ENCODE results near the gene STX3.
"Not testable (repeated sequence)": the region's sequence is repeated elsewhere in the genome, so short reads cannot be mapped to it uniquely, and the experiment has no call there.

STX3 gene

GRCh38 chr11:59783632-59784090 is 28.5 kb downstream of the STX3 start:
- no peak for DNase-seq (ENCODE audit: low read depth)
- H3K4me3 ChIP-seq (ENCODE audit: control insufficient read depth, low read depth, low read length): no peak overlapping the region
- TF ChIP-seq, protein P1, sequence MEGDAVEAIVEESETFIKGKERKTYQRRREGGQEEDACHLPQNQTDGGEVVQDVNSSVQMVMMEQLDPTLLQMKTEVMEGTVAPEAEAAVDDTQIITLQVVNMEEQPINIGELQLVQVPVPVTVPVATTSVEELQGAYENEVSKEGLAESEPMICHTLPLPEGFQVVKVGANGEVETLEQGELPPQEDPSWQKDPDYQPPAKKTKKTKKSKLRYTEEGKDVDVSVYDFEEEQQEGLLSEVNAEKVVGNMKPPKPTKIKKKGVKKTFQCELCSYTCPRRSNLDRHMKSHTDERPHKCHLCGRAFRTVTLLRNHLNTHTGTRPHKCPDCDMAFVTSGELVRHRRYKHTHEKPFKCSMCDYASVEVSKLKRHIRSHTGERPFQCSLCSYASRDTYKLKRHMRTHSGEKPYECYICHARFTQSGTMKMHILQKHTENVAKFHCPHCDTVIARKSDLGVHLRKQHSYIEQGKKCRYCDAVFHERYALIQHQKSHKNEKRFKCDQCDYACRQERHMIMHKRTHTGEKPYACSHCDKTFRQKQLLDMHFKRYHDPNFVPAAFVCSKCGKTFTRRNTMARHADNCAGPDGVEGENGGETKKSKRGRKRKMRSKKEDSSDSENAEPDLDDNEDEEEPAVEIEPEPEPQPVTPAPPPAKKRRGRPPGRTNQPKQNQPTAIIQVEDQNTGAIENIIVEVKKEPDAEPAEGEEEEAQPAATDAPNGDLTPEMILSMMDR (conservative IDR thresholded peaks at IDR 0.05; ENCODE audit: control insufficient read depth, insufficient read depth, low read depth, low read length): no peak

DNA sequence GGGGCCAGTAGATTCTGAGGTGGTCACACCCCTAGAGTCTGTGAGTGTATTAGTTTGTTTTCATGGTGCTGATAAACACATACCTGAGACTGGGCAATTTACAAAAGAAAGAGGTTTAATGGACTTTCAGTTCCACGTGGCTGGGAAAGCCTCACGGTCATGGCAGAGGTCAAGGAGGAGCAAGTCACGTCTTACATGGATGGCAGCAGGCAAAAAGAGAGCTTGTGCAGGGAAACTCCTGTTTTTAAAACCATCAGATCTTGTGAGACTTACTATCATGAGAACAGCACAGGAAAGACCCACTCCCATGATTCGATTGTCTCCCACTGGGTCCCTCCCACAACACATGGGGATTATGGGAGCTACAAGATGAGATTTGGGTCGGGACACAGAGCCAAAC is 29.3 kb downstream of the STX3 start:
- DNase-seq (ENCODE audit: low read depth); H3K4me3 ChIP-seq (ENCODE audit: control insufficient read depth, low read depth, low read length): not testable (repeated sequence)

GRCh38 chr11:59785818-59786217 is 30.6 kb downstream of the STX3 start:
- no peak for DNase-seq (ENCODE audit: low read depth)
- no peak overlapping the region for H3K4me3 ChIP-seq (ENCODE audit: control insufficient read depth, low read depth, low read length)
- TF ChIP-seq, protein P1 (conservative IDR thresholded peaks at IDR 0.05; ENCODE audit: control insufficient read depth, insufficient read depth, low read depth, low read length): no peak

GRCh38 chr11:59787255-59787588 is 32.0 kb downstream of the STX3 start:
- TF ChIP-seq, protein P1 (conservative IDR thresholded peaks at IDR 0.05; ENCODE audit: control insufficient read depth, insufficient read depth, low read depth, low read length): no peak
- H3K4me3 ChIP-seq (ENCODE audit: control insufficient read depth, low read depth, low read length): no peak overlapping the region
- DNase-seq (ENCODE audit: low read depth): no peak

GRCh38 chr11:59787816-59788215 is 32.6 kb downstream of the STX3 start:
- DNase-seq (ENCODE audit: low read depth): peak; percentile 23
- no peak overlapping the region for H3K4me3 ChIP-seq (ENCODE audit: control insufficient read depth, low read depth, low read length)
- TF ChIP-seq, protein P1 (conservative IDR thresholded peaks at IDR 0.05; ENCODE audit: control insufficient read depth, insufficient read depth, low read depth, low read length): no peak

DNA sequence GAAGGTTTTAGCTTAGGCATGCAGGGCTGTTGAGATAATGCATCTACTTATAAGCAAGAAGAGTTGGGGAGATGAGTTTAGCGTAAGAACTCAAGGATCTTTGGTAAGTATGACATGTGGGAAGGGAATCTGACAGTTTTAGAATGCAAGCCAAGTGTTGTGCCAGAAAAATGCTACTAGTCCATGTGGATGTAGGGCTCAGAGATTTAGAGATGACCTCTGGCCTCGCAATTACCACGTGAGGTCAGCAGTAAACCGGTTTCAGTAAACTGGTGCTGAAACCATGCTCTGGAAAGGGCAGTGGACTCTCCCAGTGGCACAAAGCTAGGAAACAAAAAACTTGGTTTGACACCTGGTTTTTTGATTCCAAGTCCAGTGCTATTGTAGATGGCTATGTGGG is 36.5 kb downstream of the STX3 start:
- no peak overlapping the region for H3K4me3 ChIP-seq (ENCODE audit: control insufficient read depth, low read depth, low read length)
- no peak for DNase-seq (ENCODE audit: low read depth)
- TF ChIP-seq, protein P1 (conservative IDR thresholded peaks at IDR 0.05; ENCODE audit: control insufficient read depth, insufficient read depth, low read depth, low read length): no peak

- TF ChIP-seq, protein P1 (conservative IDR thresholded peaks at IDR 0.05; ENCODE audit: control insufficient read depth, insufficient read depth, low read depth, low read length): no peak
- DNase-seq (ENCODE audit: low read depth): no peak
- H3K4me3 ChIP-seq (ENCODE audit: control insufficient read depth, low read depth, low read length): no peak overlapping the region
Measured at GRCh38 chr11:59792507-59792906, 37.3 kb downstream of the STX3 start.
